Ascending aorta (tissue), 2 donors: ENCODE data around the gene KIT. TPM values are rescaled to one million over a fixed set of nuclear protein-coding genes. Genes with fewer than 3 reads are reported as not detected.

Experiments
- DNase-seq, 2 donors: peaks; one replicate each; pipeline ENCODE4 v3.0.0-alpha.2; 2019; ENCODE audit warnings: low spot score in 2 of 2
- H3K27ac ChIP-seq, 2 donors: fragments of 200-600 bp; sonication (generic); one replicate each; pipeline ENCODE4 v1.5.1; 2016 to 2017; ENCODE audit warnings: mild to moderate bottlenecking in 1 of 2
- H3K27me3 ChIP-seq: fragments of 200-600 bp; sonication (generic); one replicate; pipeline ENCODE4 v1.5.1; 2017
- H3K36me3 ChIP-seq, 2 donors: fragments of 200-600 bp; sonication (generic); one replicate each; pipeline ENCODE4 v1.5.1; 2016
- H3K4me1 ChIP-seq, 2 donors: fragments of 200-600 bp; sonication (generic); one replicate each; pipeline ENCODE4 v1.5.1; 2016 to 2017; ENCODE audit warnings: mild to moderate bottlenecking in 1 of 2
- H3K4me3 ChIP-seq, 2 donors: fragments of 200-600 bp; sonication (generic); one replicate each; pipeline ENCODE4 v1.5.1; 2016 to 2017; ENCODE audit warnings: mild to moderate bottlenecking in 1 of 2
- H3K9me3 ChIP-seq, 2 donors: fragments of 200-600 bp; sonication (generic); one replicate each; pipeline ENCODE4 v1.5.1; 2016
- CTCF ChIP-seq, 3 experiments: fragments of 200-600 bp in 2 of 3; fragments of 450-650 bp in 1 of 3; sonication (generic) in 2 of 3; IDR thresholded peaks; one replicate each; pipeline ENCODE4 v1.5.1; 2016 to 2019; ENCODE audit warnings: antibody characterized with exemption in 3 of 3, mild to moderate bottlenecking in 1 of 3, moderate library complexity in 1 of 3
- intact Hi-C: fragments of 100-400 bp; cut with DNase I; formaldehyde crosslinking; loops from one replicate; pipeline ENCODE4 v1.15.1; 2023
- total RNA-seq: library from RNA; depleted of rRNA; stranded (reverse); fragments of >200 nt; gene quantifications from one replicate; pipeline ENCODE4 v1.1.0, GENCODE V29; 2016

KIT gene
- total RNA-seq, 1 donor from 2014 or later: not detected

- DNase-seq: no peak
- Histone ChIP-seq H3K27ac (no peak overlapping the region), H3K4me1 (no peaks in the 10 kb centered on the region), H3K9me3 (no peaks in the 10 kb centered on the region), H3K4me3 (no peak overlapping the region), H3K27me3 (no peaks in the 10 kb centered on the region), H3K36me3 (no peaks in the 10 kb centered on the region)
- intact Hi-C loops: no loop called here
- TF ChIP-seq CTCF (IDR thresholded peaks at IDR 0.05): no peak
Measured at GRCh38 chr4:54643958-54644751, 13.6 kb upstream of the KIT start.

GRCh38 chr4:54645830-54646229, 11.9 kb upstream of the KIT start:
- DNase-seq: no peak
- Histone ChIP-seq H3K9me3 (no peaks in the 10 kb centered on the region), H3K27ac (no peak overlapping the region), H3K36me3 (no peaks in the 10 kb centered on the region), H3K4me1 (no peaks in the 10 kb centered on the region), H3K27me3 (no peaks in the 10 kb centered on the region), H3K4me3 (no peak overlapping the region)
- TF ChIP-seq CTCF (IDR thresholded peaks at IDR 0.05): no peak
- intact Hi-C loops: no loop called here

GRCh38 chr4:54647070-54647469, 10.7 kb upstream of the KIT start:
- intact Hi-C loops: no loop called here
- H3K4me3 ChIP-seq: no peak overlapping the region
- H3K9me3 ChIP-seq: no peaks in the 10 kb centered on the region
- no peak overlapping the region for H3K27ac ChIP-seq
- DNase-seq: no peak
- no peaks in the 10 kb centered on the region for H3K27me3 ChIP-seq
- no peak for TF ChIP-seq CTCF (IDR thresholded peaks at IDR 0.05)
- H3K4me1 ChIP-seq: no peaks in the 10 kb centered on the region
- H3K36me3 ChIP-seq: no peaks in the 10 kb centered on the region

DNA sequence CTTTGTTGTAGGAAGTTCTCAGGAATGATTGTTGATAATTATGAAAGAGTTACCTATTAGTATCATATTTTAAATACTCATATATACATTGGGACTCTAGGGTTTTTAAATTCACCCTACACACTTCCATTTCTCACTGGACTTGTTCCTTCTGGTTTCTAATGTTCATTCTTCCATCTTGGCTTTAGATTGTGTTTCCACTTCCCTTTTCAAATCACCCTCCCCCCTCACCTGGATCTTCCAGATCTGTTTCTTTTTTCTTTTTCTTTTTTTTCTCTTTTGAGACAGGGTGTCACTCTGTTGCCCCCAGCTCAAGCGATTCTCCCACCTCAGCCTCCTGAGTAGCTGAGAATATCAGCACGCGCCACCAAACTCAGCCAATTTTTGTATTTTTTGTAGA, 6.7 kb upstream of the KIT start:
- intact Hi-C loops: loop anchor here (10.0 kb wide), 1 partner anchor 744 kb away; the partner anchor contains the start of gene TMEM165
- DNase-seq: no peak
- no peak for TF ChIP-seq CTCF (IDR thresholded peaks at IDR 0.05)
- H3K9me3 ChIP-seq: no peaks in the 10 kb centered on the region
- H3K27ac ChIP-seq: no peak overlapping the region
- no peaks in the 10 kb centered on the region for H3K4me1 ChIP-seq
- no peaks in the 10 kb centered on the region for H3K36me3 ChIP-seq
- H3K4me3 ChIP-seq: no peak overlapping the region
- H3K27me3 ChIP-seq: no peaks in the 10 kb centered on the region

GRCh38 chr4:54654753-54655152, 3.0 kb upstream of the KIT start:
- intact Hi-C loops: loop anchor here (10.0 kb wide), 1 partner anchor 740 kb away; the partner anchor contains the start of gene TMEM165
- no peak for TF ChIP-seq CTCF (IDR thresholded peaks at IDR 0.05)
- no peaks in the 10 kb centered on the region for H3K27me3 ChIP-seq
- no peak overlapping the region for H3K4me3 ChIP-seq
- no peak overlapping the region for H3K27ac ChIP-seq
- H3K4me1 ChIP-seq: peaks cover 6 to 19% of the 10 kb centered on the region in 2 donors
- no peak for DNase-seq
- no peaks in the 10 kb centered on the region for H3K36me3 ChIP-seq
- no peaks in the 10 kb centered on the region for H3K9me3 ChIP-seq
